Gastrocnemius medialis (tissue), 4 donors: ENCODE measurements around the gene ZBTB37. TPM values are rescaled to one million over a fixed set of nuclear protein-coding genes. Genes with fewer than 3 reads are reported as not detected.
A peak's percentile ranks its signal among the peaks of the same experiment; 100 is the strongest.

Experiments
- ATAC-seq, 2 donors: fragments of 150-250 bp; one replicate each; pipeline ENCODE4 v1.9.1; 2016
- DNase-seq, 2 donors: peaks; one replicate each; pipeline ENCODE4 v3.0.0-alpha.2; 2019
- H3K27ac ChIP-seq, 4 donors: fragments of 200-600 bp; sonication (generic); 1 replicate in 1 of 4; 2 replicates in 3 of 4; pipeline ENCODE4 v1.5.1; 2016 to 2018; ENCODE audit warnings: mild to moderate bottlenecking in 2 of 4, moderate library complexity in 1 of 4
- H3K27me3 ChIP-seq, 3 donors: fragments of 200-600 bp; sonication (generic) in 2 of 3; 1 replicate in 1 of 3; 2 replicates in 2 of 3; pipeline versions ENCODE4 v1.5.1 to v1.6.0; 2016 to 2019; ENCODE audit warnings: mild to moderate bottlenecking in 1 of 3, moderate library complexity in 1 of 3
- H3K36me3 ChIP-seq, 2 donors: fragments of 200-600 bp; sonication (generic) in 1 of 2; one replicate each; pipeline ENCODE4 v1.5.1; 2017 to 2018
- H3K4me1 ChIP-seq, 2 donors: fragments of 200-600 bp; sonication (generic) in 1 of 2; one replicate each; pipeline ENCODE4 v1.5.1; 2016 to 2017; ENCODE audit warnings: mild to moderate bottlenecking in 2 of 2
- H3K4me3 ChIP-seq, 4 donors: fragments of 200-600 bp; sonication (generic) in 3 of 4; 1 replicate in 1 of 4; 2 replicates in 3 of 4; pipeline ENCODE4 v1.5.1; 2016 to 2019; ENCODE audit warnings: mild to moderate bottlenecking in 2 of 4
- H3K9me3 ChIP-seq, 3 donors: fragments of 200-600 bp; sonication (generic) in 2 of 3; 1 replicate in 1 of 3; 2 replicates in 2 of 3; pipeline ENCODE4 v1.5.1; 2016 to 2019
- POLR2A ChIP-seq, 2 donors: fragments of 450-650 bp; IDR thresholded peaks; one replicate each; pipeline ENCODE4 v1.6.1; 2017; ENCODE audit warnings: antibody characterized with exemption in 2 of 2, mild to moderate bottlenecking in 2 of 2, moderate library complexity in 2 of 2
- in situ Hi-C, 4 donors: fragments of 200-750 bp; cut with MboI; loops; one replicate each; pipeline versions ENCODE4 v1.15.0 to v1.8.0; 2017; ENCODE audit warnings: low sequenced_read_pairs in 4 of 4
- intact Hi-C: fragments of 100-400 bp; cut with DNase I; formaldehyde crosslinking; loops from one replicate; pipeline ENCODE4 v1.15.1; 2023; ENCODE audit warnings: low total_unique reads
- total RNA-seq, 4 donors: library from RNA; depleted of rRNA; stranded (reverse); fragments of >200 nt; gene quantifications; one replicate each; pipeline versions ENCODE4 v1.1.0 to v1.2.3, GENCODE V29; 2016
- TF ChIP-seq, protein P1 (sequence below), 5 experiments: fragments of 450-650 bp in 3 of 5; fragments of 200-600 bp in 2 of 5; sonication (generic) in 2 of 5; IDR thresholded peaks in 4 of 5; conservative IDR thresholded peaks in 1 of 5; 1 replicate in 4 of 5; 2 replicates in 1 of 5; pipeline ENCODE4 v1.5.1; 2016 to 2019; ENCODE audit warnings: antibody characterized with exemption in 5 of 5, mild to moderate bottlenecking in 3 of 5, moderate library complexity in 3 of 5

ZBTB37 gene
- total RNA-seq, 4 donors from 2014 or later, result 3.5 to 13.3 (median 4.0) TPM

DNA sequence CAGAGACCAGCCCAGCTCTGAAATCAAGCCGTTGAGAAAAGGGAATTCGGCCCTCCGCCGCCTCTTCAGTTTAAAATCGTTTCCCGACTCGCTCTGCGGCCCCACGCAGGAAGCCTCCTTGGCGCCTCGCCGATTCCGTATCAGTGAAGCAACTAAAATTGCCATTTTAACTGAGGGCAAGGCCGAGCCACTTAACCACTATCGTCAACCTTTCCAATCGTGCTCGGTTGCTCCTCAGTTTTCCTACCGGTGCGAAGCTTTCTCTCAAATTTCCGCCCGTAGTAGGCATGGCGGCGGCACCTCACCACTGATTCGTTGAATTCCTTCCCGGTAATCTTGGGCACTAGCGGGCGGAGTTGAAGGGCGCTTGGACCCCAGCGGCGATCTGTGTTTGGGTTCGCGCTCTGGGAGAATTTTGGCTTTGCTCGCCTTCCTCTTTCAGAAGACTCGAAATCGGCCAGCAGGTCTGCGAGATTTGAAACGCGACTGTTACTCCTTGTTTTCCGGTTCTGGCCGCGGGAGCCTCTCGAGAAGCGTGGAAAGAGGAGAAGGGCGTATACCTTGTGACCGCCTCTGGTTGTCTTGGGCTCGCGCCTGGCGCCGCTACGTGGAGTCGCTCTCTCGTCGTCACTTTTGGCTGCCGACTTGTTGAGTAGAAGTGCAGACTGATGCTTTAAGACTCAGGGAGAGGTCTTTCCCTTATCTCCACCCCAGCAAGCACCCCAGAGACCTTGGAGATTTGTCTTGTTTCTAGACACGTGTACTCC is 43.7 kb upstream of the ZBTB37 start, which contains the start of the genes CENPL and DARS2:
Gene CENPL (minus strand): TSS at position 569 of the 767 bp plus-strand sequence. CDS start 13,584 bp downstream, outside the sequence.
Gene DARS2 (plus strand): TSS at position 359 of the 767 bp plus-strand sequence. CDS start 557 bp downstream, outside the sequence.
- Histone ChIP-seq H3K36me3 (no peaks in the 10 kb centered on the region), H3K27me3 (no peaks in the 10 kb centered on the region), H3K4me3 (peak within 1 kb of the TSS; percentile 69 to 94 (median 76)), H3K27ac (peak within 1 kb of the TSS; percentile 95 to 99 (median 96)), H3K4me1 (peaks cover 13% of the 10 kb centered on the region in 2 donors), H3K9me3 (no peaks in the 10 kb centered on the region)
- peak; percentile 99 for ATAC-seq
- intact Hi-C loops, result loop anchor here (1.0 to 10.0 kb wide), 7 partner anchors 43 to 1170 kb away; partner anchors contain the start of genes CACYBP, GAS5, RABGAP1L and RC3H1
- in situ Hi-C loops, result loop anchor here in 3 of 4 donors (5.0 to 25.0 kb wide), 4 partner anchors 387 to 1087 kb away; no protein-coding TSS in a partner anchor
- peak; percentile 31 to 62 for TF ChIP-seq POLR2A (IDR thresholded peaks at IDR 0.05)
- TF ChIP-seq, protein P1, sequence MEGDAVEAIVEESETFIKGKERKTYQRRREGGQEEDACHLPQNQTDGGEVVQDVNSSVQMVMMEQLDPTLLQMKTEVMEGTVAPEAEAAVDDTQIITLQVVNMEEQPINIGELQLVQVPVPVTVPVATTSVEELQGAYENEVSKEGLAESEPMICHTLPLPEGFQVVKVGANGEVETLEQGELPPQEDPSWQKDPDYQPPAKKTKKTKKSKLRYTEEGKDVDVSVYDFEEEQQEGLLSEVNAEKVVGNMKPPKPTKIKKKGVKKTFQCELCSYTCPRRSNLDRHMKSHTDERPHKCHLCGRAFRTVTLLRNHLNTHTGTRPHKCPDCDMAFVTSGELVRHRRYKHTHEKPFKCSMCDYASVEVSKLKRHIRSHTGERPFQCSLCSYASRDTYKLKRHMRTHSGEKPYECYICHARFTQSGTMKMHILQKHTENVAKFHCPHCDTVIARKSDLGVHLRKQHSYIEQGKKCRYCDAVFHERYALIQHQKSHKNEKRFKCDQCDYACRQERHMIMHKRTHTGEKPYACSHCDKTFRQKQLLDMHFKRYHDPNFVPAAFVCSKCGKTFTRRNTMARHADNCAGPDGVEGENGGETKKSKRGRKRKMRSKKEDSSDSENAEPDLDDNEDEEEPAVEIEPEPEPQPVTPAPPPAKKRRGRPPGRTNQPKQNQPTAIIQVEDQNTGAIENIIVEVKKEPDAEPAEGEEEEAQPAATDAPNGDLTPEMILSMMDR (IDR thresholded peaks at IDR 0.05 in 4 of 5, conservative IDR thresholded peaks at IDR 0.05 in 1 of 5), result no peak
- DNase-seq, result peak; percentile 95 to 96

DNA sequence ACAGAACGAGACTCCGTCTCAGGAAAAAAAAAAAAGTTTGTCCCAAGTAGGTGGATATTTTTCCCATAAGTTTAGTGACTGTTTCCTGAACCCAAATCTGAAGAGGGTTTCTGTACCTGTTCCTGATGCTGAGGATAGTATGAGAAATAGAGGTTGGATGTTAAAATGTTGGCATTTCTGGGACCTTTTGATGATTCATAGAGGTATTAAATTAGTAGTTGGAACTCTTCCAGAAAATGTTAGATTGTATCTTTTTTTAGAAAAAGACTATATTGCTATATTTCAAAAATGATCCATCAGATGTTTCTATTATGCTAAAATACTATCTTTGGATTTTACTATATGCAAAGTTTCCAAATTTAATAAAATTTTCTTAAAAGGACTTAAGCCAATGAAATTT is 40.6 kb upstream of the ZBTB37 start:
- DNase-seq, result no peak
- no peak for ATAC-seq
- Histone ChIP-seq H3K27ac (no peak overlapping the region), H3K9me3 (no peaks in the 10 kb centered on the region), H3K36me3 (peaks cover 0 to 21% of the 10 kb centered on the region in 2 donors), H3K4me3 (no peak overlapping the region), H3K4me1 (peaks cover 13% of the 10 kb centered on the region in 2 donors), H3K27me3 (no peaks in the 10 kb centered on the region)
- in situ Hi-C loops, result loop anchor here in 1 of 4 donors (5.0 to 25.0 kb wide), 2 partner anchors 405 to 1090 kb away; no protein-coding TSS in a partner anchor
- TF ChIP-seq, protein P1 (IDR thresholded peaks at IDR 0.05 in 4 of 5, conservative IDR thresholded peaks at IDR 0.05 in 1 of 5), result no peak
- TF ChIP-seq POLR2A (IDR thresholded peaks at IDR 0.05), result no peak
- intact Hi-C loops, result loop anchor here (10.0 kb wide), 1 partner anchor 1167 kb away; the partner anchor contains the start of gene CACYBP

DNA sequence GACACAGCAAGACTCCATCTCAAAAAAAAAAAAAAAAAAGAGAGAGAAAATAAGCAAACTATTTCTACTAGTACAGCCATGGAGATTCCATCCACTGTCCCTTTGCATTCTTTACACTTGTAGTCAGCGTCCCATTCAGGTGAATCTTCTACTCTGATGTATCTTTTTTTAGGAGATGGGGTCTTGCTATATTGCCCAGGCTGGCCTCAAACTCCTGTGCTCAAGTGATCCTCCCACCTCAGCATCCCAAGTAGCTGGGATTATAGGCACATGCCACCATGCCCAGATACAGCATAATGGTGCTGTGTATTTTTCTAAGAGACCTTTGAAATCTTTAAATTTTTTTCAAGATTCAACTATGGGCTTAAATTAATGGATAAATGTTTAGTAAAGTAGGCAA is 35.4 kb upstream of the ZBTB37 start:
- no peaks in the 10 kb centered on the region for H3K4me1 ChIP-seq
- in situ Hi-C loops, result loop anchor here in 1 of 4 donors (25.0 kb wide), 1 partner anchor 1095 kb away; no protein-coding TSS in a partner anchor

DNA sequence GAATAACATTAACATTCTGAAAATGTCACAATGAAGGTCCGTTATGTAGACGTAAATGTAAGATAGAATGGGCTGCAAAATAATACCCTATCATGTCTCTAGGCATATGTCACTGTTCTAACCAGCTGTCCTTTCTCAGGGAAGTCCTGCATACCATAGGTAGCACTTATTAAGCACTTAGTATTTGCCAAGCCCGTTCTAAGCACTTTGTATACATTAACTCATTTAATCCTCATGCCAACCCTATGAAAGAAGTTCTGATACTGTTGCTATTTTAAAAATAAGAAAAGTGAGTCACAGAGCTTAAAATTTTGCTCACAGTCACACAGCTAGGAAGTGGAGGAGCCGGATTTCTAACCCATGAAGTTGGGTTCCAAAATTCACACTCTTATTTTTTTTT is 16.1 kb upstream of the ZBTB37 start:
- peaks cover 0 to 31% of the 10 kb centered on the region in 2 donors for H3K36me3 ChIP-seq
- TF ChIP-seq, protein P1 (IDR thresholded peaks at IDR 0.05 in 4 of 5, conservative IDR thresholded peaks at IDR 0.05 in 1 of 5), result no peak
- no peak for TF ChIP-seq POLR2A (IDR thresholded peaks at IDR 0.05)
- intact Hi-C loops, result no loop called here
- H3K27ac ChIP-seq, result peak overlapping the region in 2 of 4 donors; percentile 18 to 38
- no peak overlapping the region for H3K4me3 ChIP-seq
- H3K9me3 ChIP-seq, result no peaks in the 10 kb centered on the region
- no peaks in the 10 kb centered on the region for H3K27me3 ChIP-seq
- in situ Hi-C loops, result loop anchor here in 1 of 4 donors (25.0 kb wide), 1 partner anchor 1135 kb away; the partner anchor contains the start of gene CACYBP
- no peak for DNase-seq
- no peak for ATAC-seq
- no peaks in the 10 kb centered on the region for H3K4me1 ChIP-seq

More for the DNA sequence above, 35.4 kb upstream of the ZBTB37 start:
- no peak for ATAC-seq
- no peak for TF ChIP-seq POLR2A (IDR thresholded peaks at IDR 0.05)
- TF ChIP-seq, protein P1 (IDR thresholded peaks at IDR 0.05 in 4 of 5, conservative IDR thresholded peaks at IDR 0.05 in 1 of 5), result no peak
- peaks cover 0 to 63% of the 10 kb centered on the region in 2 donors for H3K36me3 ChIP-seq
- no peak for DNase-seq
- H3K27me3 ChIP-seq, result no peaks in the 10 kb centered on the region
- H3K27ac ChIP-seq, result no peak overlapping the region
- intact Hi-C loops, result no loop called here
- H3K9me3 ChIP-seq, result no peaks in the 10 kb centered on the region
- H3K4me3 ChIP-seq, result no peak overlapping the region
